MCF 10A (cell line): ENCODE results near the gene PHACTR1. TPM values are rescaled to one million over a fixed set of nuclear protein-coding genes. Genes with fewer than 3 reads are reported as not detected.
A peak's percentile ranks its signal among the peaks of the same experiment; 100 is the strongest.

Source experiments
- BruUV-seq: library from RNA; stranded (reverse); fragments of 400-500 nt; replicated peaks from 2 replicates; lab custom pipeline; 2021; lab: Mats Ljungman, UMichigan
- CTCF ChIA-PET: fragments of 300-600 bp; sonication (Branson Sonifier 250); formaldehyde crosslinking; extraction: SDS; loops from one replicate; lab custom pipeline; 2021; ENCODE audit warnings: antibody characterized with exemption, inconsistent platforms; lab: Yijun Ruan, JAX
- POLR2A ChIA-PET: fragments of 300-600, 350-650 bp; sonication (Branson Sonifier 250); formaldehyde crosslinking; extraction: SDS; loops from one replicate; lab custom pipeline; 2020; ENCODE audit warnings: antibody characterized with exemption, inconsistent platforms; lab: Yijun Ruan, JAX
- DNase-seq: peaks from one replicate; pipeline ENCODE4 v3.0.0-alpha.2; 2018; ENCODE audit not compliant: unreplicated experiment
- H3K27ac Mint-ChIP-seq: one replicate; pipeline ENCODE4 v1.8.0; 2022; ENCODE audit warnings: mild to moderate bottlenecking, low read depth, mixed read lengths; ENCODE audit not compliant: unreplicated experiment
- H3K27me3 Mint-ChIP-seq: one replicate; pipeline ENCODE4 v1.8.0; 2022; ENCODE audit warnings: mixed read lengths; ENCODE audit not compliant: insufficient read depth, unreplicated experiment
- H3K36me3 Mint-ChIP-seq: one replicate; pipeline ENCODE4 v1.8.0; 2022; ENCODE audit warnings: mild to moderate bottlenecking, moderate library complexity, mixed read lengths; ENCODE audit not compliant: insufficient read depth, unreplicated experiment
- H3K4me1 Mint-ChIP-seq: one replicate; pipeline ENCODE4 v1.8.0; 2022; ENCODE audit warnings: mixed read lengths; ENCODE audit not compliant: insufficient read depth, unreplicated experiment
- H3K4me3 Mint-ChIP-seq: one replicate; pipeline ENCODE4 v1.8.0; 2022; ENCODE audit warnings: mild to moderate bottlenecking, moderate library complexity, mixed read lengths; ENCODE audit not compliant: unreplicated experiment
- H3K9me3 Mint-ChIP-seq: one replicate; pipeline ENCODE4 v1.8.0; 2022; ENCODE audit warnings: mixed read lengths; ENCODE audit not compliant: unreplicated experiment
- intact Hi-C: fragments of 100-400 bp; cut with micrococcal nuclease; formaldehyde crosslinking; loops from 2 replicates; pipeline ENCODE4 v1.14.1; 2022
- total RNA-seq: library from RNA; stranded (reverse); gene quantifications from 2 replicates; pipeline ENCODE4 v1.2.3, GENCODE V29; 2022
- TF ChIP-seq, protein P1 (sequence below): fragments of 200-600 bp; IDR thresholded peaks from one replicate; pipeline ENCODE4 v1.8.0; 2022; ENCODE audit warnings: antibody characterized with exemption, mild to moderate bottlenecking; ENCODE audit not compliant: unreplicated experiment

PHACTR1 gene
- total RNA-seq, 1 experiment from 2014 or later: not detected

DNA sequence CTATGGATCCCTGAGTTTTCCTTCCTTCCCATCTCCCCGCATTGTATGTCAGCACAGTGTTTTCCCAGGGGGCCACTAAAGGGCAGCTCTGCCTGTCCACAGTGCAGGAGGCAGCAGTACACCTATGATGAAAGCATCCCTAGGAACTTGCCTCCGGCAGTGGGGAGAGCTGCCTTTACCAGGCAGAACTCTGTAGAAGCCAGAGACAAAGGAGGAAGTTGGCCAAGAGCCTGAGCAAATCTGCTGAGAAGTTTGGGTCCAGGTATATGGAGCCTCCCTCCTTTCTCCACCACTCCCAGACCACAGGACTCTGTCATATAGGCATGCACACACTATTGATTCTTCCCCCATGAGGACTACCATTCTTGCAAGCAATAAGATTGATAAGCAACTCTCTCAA lies 329.1 kb downstream of the PHACTR1 start:
- Mint-ChIP-seq H3K27me3 (peaks cover 1% of the 10 kb centered on the region), H3K4me1 (peaks cover 9% of the 10 kb centered on the region), H3K27ac (no peak overlapping the region), H3K36me3 (no peaks in the 10 kb centered on the region), H3K9me3 (no peaks in the 10 kb centered on the region), H3K4me3 (no peak overlapping the region)
- CTCF ChIA-PET: interaction anchor here (1.0 kb wide), 1 partner anchor 15 kb away, joined by 3 read pairs; no protein-coding TSS in a partner anchor
- POLR2A ChIA-PET: no interaction called here
- TF ChIP-seq, protein P1, sequence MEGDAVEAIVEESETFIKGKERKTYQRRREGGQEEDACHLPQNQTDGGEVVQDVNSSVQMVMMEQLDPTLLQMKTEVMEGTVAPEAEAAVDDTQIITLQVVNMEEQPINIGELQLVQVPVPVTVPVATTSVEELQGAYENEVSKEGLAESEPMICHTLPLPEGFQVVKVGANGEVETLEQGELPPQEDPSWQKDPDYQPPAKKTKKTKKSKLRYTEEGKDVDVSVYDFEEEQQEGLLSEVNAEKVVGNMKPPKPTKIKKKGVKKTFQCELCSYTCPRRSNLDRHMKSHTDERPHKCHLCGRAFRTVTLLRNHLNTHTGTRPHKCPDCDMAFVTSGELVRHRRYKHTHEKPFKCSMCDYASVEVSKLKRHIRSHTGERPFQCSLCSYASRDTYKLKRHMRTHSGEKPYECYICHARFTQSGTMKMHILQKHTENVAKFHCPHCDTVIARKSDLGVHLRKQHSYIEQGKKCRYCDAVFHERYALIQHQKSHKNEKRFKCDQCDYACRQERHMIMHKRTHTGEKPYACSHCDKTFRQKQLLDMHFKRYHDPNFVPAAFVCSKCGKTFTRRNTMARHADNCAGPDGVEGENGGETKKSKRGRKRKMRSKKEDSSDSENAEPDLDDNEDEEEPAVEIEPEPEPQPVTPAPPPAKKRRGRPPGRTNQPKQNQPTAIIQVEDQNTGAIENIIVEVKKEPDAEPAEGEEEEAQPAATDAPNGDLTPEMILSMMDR: no peak
- no TSS peak for BruUV-seq
- intact Hi-C loops: no loop called here
- DNase-seq: peak; percentile 29

DNA sequence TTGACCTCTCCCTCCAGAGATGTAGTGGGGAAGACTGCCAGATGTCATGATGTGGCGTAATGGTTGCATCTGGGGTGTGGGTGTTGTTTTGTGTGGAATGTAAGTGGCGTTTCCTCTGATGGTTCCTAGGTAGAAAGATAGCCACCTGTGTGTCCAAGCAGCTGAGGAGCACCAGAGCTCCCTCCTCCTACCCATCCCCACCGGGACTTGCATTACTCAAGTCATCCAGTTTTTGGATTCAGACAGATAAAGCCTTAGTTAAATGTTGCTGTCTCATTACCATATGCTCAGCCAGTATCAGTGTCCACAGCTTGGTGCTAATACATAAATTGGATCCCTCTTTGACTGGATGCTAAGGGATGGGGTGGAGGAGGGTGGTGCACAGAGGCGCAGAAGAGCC lies 329.5 kb downstream of the PHACTR1 start:
- ChIA-PET CTCF (no interaction called here), POLR2A (no interaction called here)
- no peaks in the 10 kb centered on the region for H3K9me3 Mint-ChIP-seq
- no peaks in the 10 kb centered on the region for H3K36me3 Mint-ChIP-seq
- TF ChIP-seq, protein P1: no peak
- no TSS peak for BruUV-seq
- intact Hi-C loops: no loop called here
- H3K27me3 Mint-ChIP-seq: peaks cover 5% of the 10 kb centered on the region
- H3K27ac Mint-ChIP-seq: no peak overlapping the region
- peaks cover 9% of the 10 kb centered on the region for H3K4me1 Mint-ChIP-seq
- H3K4me3 Mint-ChIP-seq: no peak overlapping the region
- DNase-seq: no peak

DNA sequence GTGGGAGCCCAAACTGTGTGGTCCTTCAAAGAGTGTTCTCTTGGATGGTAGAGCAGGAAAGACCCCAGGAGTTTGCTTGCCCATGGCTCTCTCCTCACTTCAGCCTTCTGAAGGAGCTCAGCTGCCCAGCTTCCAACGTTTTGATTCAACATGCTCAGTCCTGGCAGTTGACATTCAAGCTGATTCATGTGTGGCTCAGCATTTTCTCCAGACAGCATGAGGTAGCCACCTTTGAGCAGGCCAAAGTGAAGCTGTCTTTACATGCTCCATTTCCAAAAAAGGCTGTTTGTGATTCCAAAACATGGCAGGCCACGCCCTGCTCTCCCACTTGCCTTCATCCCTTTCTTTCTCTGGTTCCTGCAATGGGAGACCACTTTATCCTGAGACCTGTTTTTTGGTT lies 331.5 kb downstream of the PHACTR1 start:
- TF ChIP-seq, protein P1: no peak
- intact Hi-C loops: no loop called here
- Mint-ChIP-seq H3K4me1 (peaks cover 9% of the 10 kb centered on the region), H3K9me3 (no peaks in the 10 kb centered on the region), H3K27ac (no peak overlapping the region), H3K27me3 (peaks cover 15% of the 10 kb centered on the region), H3K4me3 (no peak overlapping the region), H3K36me3 (no peaks in the 10 kb centered on the region)
- DNase-seq: no peak
- ChIA-PET POLR2A (no interaction called here), CTCF (interaction anchor here (0.6 kb wide), 1 partner anchor 62 kb away, joined by 3 read pairs; no protein-coding TSS in a partner anchor)
- no TSS peak for BruUV-seq

DNA sequence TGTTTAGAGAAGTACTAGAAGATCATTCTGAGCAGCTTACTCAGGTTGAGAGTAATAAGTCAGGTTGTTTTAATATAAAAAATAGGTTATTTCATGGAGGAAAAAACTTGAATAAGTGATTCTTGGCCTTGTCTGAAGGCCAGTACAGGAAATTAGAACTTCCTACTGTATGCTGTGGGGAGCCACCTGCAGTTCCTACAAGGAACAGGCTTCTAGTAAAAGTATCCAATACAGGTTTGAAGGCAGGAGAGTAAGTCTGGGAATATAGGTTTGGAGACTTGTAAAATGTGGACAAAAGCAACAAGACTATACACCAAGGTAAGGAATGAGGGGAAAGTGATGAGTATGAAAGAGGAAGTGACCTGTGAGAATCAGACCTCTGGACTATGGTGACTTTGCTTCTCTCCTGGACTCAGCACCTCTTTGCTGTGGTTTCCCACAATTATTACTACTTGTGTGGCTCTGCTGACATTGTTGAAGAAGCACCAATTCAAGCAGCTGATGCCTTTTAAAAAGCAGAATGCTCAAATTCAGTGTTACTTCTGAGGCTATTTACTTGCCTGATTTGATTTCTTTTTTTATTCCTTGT lies 333.2 kb downstream of the PHACTR1 start:
- Mint-ChIP-seq H3K36me3 (no peaks in the 10 kb centered on the region), H3K27ac (no peak overlapping the region), H3K4me3 (no peak overlapping the region), H3K27me3 (peaks cover 15% of the 10 kb centered on the region), H3K9me3 (no peaks in the 10 kb centered on the region), H3K4me1 (peaks cover 9% of the 10 kb centered on the region)
- CTCF ChIA-PET: no interaction called here
- intact Hi-C loops: no loop called here
- POLR2A ChIA-PET: interaction anchor here (1.3 kb wide), 1 partner anchor 8 kb away, joined by 3 read pairs; no protein-coding TSS in a partner anchor
- TF ChIP-seq, protein P1: no peak
- no peak for DNase-seq
- no TSS peak for BruUV-seq
